ENCODE data around the gene SP140L.

- TF ChIP-seq POLR2AphosphoS5 (IDR thresholded peaks at IDR 0.05; ENCODE audit: low read depth, low read length), result no peak
- no peak for TF ChIP-seq GABPA (IDR thresholded peaks at IDR 0.05; ENCODE audit: borderline replicate concordance, insufficient read depth, low read length)
- TF ChIP-seq POLR2A (IDR thresholded peaks at IDR 0.05; ENCODE audit: control extremely low read depth in 1 of 2, low read depth in 2 of 2, low read length in 2 of 2), result no peak
- TF ChIP-seq SP2 (IDR thresholded peaks at IDR 0.05; ENCODE audit: low read length), result no peak
- no peak for TF ChIP-seq EP300 (IDR thresholded peaks at IDR 0.05; ENCODE audit: borderline replicate concordance in 1 of 2, low read depth in 2 of 2, low read length in 2 of 2)
- no peak for TF ChIP-seq POU5F1 (IDR thresholded peaks at IDR 0.05; ENCODE audit: low read depth, low read length)
These were observed 83.3 kb downstream of the SP140L start for GRCh38 chr2:230410263-230410662.

Measured in H1 (cell line).